ENCODE data around the gene RAB7A. TPM values are rescaled to one million over a fixed set of nuclear protein-coding genes. Genes with fewer than 3 reads are reported as not detected.

RAB7A gene
- total and polyA plus RNA-seq, 2 of the 13 experiments (the other 11 are each of a cell fraction or from before 2014, with no cell fraction given), result 26.5 to 182 TPM

DNA sequence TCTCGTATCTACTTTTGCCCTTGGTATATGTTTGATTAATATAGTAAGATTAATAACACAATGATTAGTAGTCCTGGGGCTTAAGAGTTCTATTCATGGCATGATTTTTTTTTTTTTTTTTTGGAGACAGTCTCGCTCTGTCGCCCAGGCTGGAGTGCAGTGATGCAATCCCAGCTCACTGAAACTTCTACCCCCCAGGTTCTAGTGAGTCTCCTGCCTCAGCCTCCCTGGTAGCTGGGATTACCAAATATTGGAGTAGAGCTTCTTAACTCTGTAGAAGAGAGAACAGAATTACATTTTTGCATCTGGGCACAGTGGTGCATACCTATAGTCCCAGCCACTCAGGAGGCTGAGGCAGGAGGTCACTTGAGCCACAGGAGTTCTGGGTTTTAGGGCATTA is 58.9 kb downstream of the RAB7A start:
- DNase-seq (ENCODE audit: low spot score) (no peak), FAIRE-seq (no peak), ATAC-seq (no peak)
- BruUV-seq (replicated peaks), result no TSS peak
- 98% methylated on average over 3 of the region's 3 CpGs for WGBS (ENCODE audit: low lambda C conversion rate)
- Histone ChIP-seq H3K27me3 (ENCODE audit: control insufficient read depth in 1 of 2, insufficient read depth in 2 of 2, low read length in 2 of 2) (no peaks in the 10 kb centered on the region), H2AFZ (ENCODE audit: low read length) (no peak overlapping the region), H3K27ac (ENCODE audit: extremely low read length, insufficient read depth, low read length) (no peak overlapping the region), H3K79me2 (ENCODE audit: insufficient read depth, low read length) (peaks cover 95% of the 10 kb centered on the region), H4K20me1 (ENCODE audit: insufficient read depth, low read length) (peaks cover 66% of the 10 kb centered on the region), H3K9me3 (ENCODE audit: low read length) (no peaks in the 10 kb centered on the region), H3K4me1 (ENCODE audit: insufficient read depth, low read length) (peaks cover 51% of the 10 kb centered on the region), H3K36me3 (replicated peaks in 1 of 2; ENCODE audit: control insufficient read depth in 1 of 2, insufficient read depth in 2 of 2, low read length in 2 of 2) (peaks cover 2 to 5% of the 10 kb centered on the region in 2 experiments; a peak in 3 of 5 replicates), H3K4me2 (ENCODE audit: low read depth, low read length) (no peak overlapping the region), H3K9ac (ENCODE audit: insufficient read depth, low read depth, low read length) (no peak overlapping the region), H3K4me3 (replicated peaks in 1 of 3; ENCODE audit: insufficient read depth in 1 of 3, low read depth in 2 of 3, low read length in 3 of 3) (no peak overlapping the region)
- in situ Hi-C loops (cut with HindIII; ENCODE audit: extremely low pct_ligation_motif_present, low pct_unique_long_range_greater_than_20kb) (no loop called here), intact Hi-C loops (cut with micrococcal nuclease; ENCODE audit: unreplicated experiment) (loop anchor here (5.0 kb wide), 1 partner anchor 58 kb away; the partner anchor contains the start of gene RAB7A)
- ChIA-PET POLR2A (no interaction called here), CTCF (ENCODE audit: low intra/inter-chr PET ratio, low total read pairs) (no interaction called here)
- TF ChIP-seq ZFP90 (CRISPR knock-in tag; IDR thresholded peaks at IDR 0.05; ENCODE audit: borderline replicate concordance) (no peak), REPIN1 (CRISPR knock-in tag; IDR thresholded peaks at IDR 0.05; ENCODE audit: borderline replicate concordance, low read depth) (no peak)
- TF ChIP-seq, protein P1, sequence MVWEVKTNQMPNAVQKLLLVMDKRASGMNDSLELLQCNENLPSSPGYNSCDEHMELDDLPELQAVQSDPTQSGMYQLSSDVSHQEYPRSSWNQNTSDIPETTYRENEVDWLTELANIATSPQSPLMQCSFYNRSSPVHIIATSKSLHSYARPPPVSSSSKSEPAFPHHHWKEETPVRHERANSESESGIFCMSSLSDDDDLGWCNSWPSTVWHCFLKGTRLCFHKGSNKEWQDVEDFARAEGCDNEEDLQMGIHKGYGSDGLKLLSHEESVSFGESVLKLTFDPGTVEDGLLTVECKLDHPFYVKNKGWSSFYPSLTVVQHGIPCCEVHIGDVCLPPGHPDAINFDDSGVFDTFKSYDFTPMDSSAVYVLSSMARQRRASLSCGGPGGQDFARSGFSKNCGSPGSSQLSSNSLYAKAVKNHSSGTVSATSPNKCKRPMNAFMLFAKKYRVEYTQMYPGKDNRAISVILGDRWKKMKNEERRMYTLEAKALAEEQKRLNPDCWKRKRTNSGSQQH (CRISPR knock-in tag; IDR thresholded peaks at IDR 0.05; ENCODE audit: low read depth), result no peak

GRCh38 chr3:128786434-128787020 is 60.5 kb downstream of the RAB7A start:
- H3K4me2 ChIP-seq (ENCODE audit: low read depth, low read length), result no peak overlapping the region
- DNase-seq (ENCODE audit: low spot score) (no peak), ATAC-seq (no peak), FAIRE-seq (no peak)
- peaks cover 61% of the 10 kb centered on the region for H4K20me1 ChIP-seq (ENCODE audit: insufficient read depth, low read length)
- intact Hi-C loops (cut with micrococcal nuclease; ENCODE audit: unreplicated experiment), result no loop called here
- H3K27ac ChIP-seq (ENCODE audit: extremely low read length, insufficient read depth, low read length), result no peak overlapping the region
- peaks cover 94% of the 10 kb centered on the region for H3K79me2 ChIP-seq (ENCODE audit: insufficient read depth, low read length)
- H3K4me1 ChIP-seq (ENCODE audit: insufficient read depth, low read length), result peaks cover 34% of the 10 kb centered on the region
- H2AFZ ChIP-seq (ENCODE audit: low read length), result no peak overlapping the region
- BruUV-seq (replicated peaks), result no TSS peak
- WGBS (ENCODE audit: low lambda C conversion rate), result 95% methylated on average over 3 of the region's 3 CpGs
- H3K27me3 ChIP-seq (ENCODE audit: control insufficient read depth in 1 of 2, insufficient read depth in 2 of 2, low read length in 2 of 2), result no peaks in the 10 kb centered on the region
- no peak overlapping the region for H3K4me3 ChIP-seq (replicated peaks in 1 of 3; ENCODE audit: insufficient read depth in 1 of 3, low read depth in 2 of 3, low read length in 3 of 3)
- H3K9me3 ChIP-seq (ENCODE audit: low read length), result no peaks in the 10 kb centered on the region
- no peak overlapping the region for H3K9ac ChIP-seq (ENCODE audit: insufficient read depth, low read depth, low read length)
- ChIA-PET CTCF (ENCODE audit: low intra/inter-chr PET ratio, low total read pairs) (no interaction called here), POLR2A (no interaction called here)
- in situ Hi-C loops (cut with HindIII; ENCODE audit: extremely low pct_ligation_motif_present, low pct_unique_long_range_greater_than_20kb), result no loop called here
- peaks cover 2 to 5% of the 10 kb centered on the region in 2 experiments; a peak in 3 of 5 replicates for H3K36me3 ChIP-seq (replicated peaks in 1 of 2; ENCODE audit: control insufficient read depth in 1 of 2, insufficient read depth in 2 of 2, low read length in 2 of 2)
- TF ChIP-seq MAFF (IDR thresholded peaks at IDR 0.05; ENCODE audit: low read depth, low read length), result peak; percentile 73
- peak; percentile 50 to 83 for TF ChIP-seq MAFK (conservative IDR thresholded peaks at IDR 0.05 in 1 of 2, IDR thresholded peaks at IDR 0.05 in 1 of 2; ENCODE audit: low read length in 2 of 2)
- TF ChIP-seq, protein P2, sequence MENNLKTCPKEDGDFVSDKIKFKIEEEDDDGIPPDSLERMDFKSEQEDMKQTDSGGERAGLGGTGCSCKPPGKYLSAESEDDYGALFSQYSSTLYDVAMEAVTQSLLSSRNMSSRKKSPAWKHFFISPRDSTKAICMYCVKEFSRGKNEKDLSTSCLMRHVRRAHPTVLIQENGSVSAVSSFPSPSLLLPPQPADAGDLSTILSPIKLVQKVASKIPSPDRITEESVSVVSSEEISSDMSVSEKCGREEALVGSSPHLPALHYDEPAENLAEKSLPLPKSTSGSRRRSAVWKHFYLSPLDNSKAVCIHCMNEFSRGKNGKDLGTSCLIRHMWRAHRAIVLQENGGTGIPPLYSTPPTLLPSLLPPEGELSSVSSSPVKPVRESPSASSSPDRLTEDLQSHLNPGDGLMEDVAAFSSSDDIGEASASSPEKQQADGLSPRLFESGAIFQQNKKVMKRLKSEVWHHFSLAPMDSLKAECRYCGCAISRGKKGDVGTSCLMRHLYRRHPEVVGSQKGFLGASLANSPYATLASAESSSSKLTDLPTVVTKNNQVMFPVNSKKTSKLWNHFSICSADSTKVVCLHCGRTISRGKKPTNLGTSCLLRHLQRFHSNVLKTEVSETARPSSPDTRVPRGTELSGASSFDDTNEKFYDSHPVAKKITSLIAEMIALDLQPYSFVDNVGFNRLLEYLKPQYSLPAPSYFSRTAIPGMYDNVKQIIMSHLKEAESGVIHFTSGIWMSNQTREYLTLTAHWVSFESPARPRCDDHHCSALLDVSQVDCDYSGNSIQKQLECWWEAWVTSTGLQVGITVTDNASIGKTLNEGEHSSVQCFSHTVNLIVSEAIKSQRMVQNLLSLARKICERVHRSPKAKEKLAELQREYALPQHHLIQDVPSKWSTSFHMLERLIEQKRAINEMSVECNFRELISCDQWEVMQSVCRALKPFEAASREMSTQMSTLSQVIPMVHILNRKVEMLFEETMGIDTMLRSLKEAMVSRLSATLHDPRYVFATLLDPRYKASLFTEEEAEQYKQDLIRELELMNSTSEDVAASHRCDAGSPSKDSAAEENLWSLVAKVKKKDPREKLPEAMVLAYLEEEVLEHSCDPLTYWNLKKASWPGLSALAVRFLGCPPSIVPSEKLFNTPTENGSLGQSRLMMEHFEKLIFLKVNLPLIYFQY (CRISPR knock-in tag; IDR thresholded peaks at IDR 0.05; ENCODE audit: borderline replicate concordance), result no peak
- TF ChIP-seq RBM22 (optimal IDR thresholded peaks at IDR 0.05; ENCODE audit: low read length), result peak; percentile 37
